HG03095 (cell line): Measurements from ENCODE around the gene MDFIC.
A peak's percentile ranks its signal among the peaks of the same experiment; 100 is the strongest.

ENCODE experiments used
- ATAC-seq: cut with Tn5 transposase; IDR thresholded peaks from one replicate; pipeline ENCODE4 v1.9.1; 2021; ENCODE audit warnings: moderate library complexity; ENCODE audit not compliant: unreplicated experiment

Gene MDFIC

GRCh38 chr7:114944745-114945625, 23.1 kb downstream of the MDFIC start:
- ATAC-seq, result no peak

- ATAC-seq, result no peak
Measured at GRCh38 chr7:114949231-114949630, 27.3 kb downstream of the MDFIC start.

GRCh38 chr7:114952296-114952695, 30.4 kb downstream of the MDFIC start:
- no peak for ATAC-seq

GRCh38 chr7:114953724-114954123, 31.8 kb downstream of the MDFIC start:
- ATAC-seq, result no peak

- ATAC-seq, result no peak
Measured at GRCh38 chr7:114956702-114957101, 34.8 kb downstream of the MDFIC start.

GRCh38 chr7:114957444-114957843, 35.5 kb downstream of the MDFIC start:
- ATAC-seq, result no peak

GRCh38 chr7:114959931-114960330, 38.0 kb downstream of the MDFIC start:
- ATAC-seq, result peak; percentile 86

- no peak for ATAC-seq
Measured at GRCh38 chr7:114962441-114962840, 40.5 kb downstream of the MDFIC start.

- no peak for ATAC-seq
Measured at GRCh38 chr7:114966156-114966555, 44.3 kb downstream of the MDFIC start.

GRCh38 chr7:114969096-114969495, 47.2 kb downstream of the MDFIC start:
- ATAC-seq, result no peak

- ATAC-seq, result no peak
Measured at GRCh38 chr7:114970308-114970707, 48.4 kb downstream of the MDFIC start.

- no peak for ATAC-seq
Measured at GRCh38 chr7:114970732-114971131, 48.8 kb downstream of the MDFIC start.

- ATAC-seq, result no peak
Measured at GRCh38 chr7:114972567-114972966, 50.7 kb downstream of the MDFIC start.

GRCh38 chr7:114973147-114973546, 51.3 kb downstream of the MDFIC start:
- no peak for ATAC-seq

GRCh38 chr7:114975401-114975800, 53.5 kb downstream of the MDFIC start:
- ATAC-seq, result no peak

GRCh38 chr7:114976666-114977065, 54.8 kb downstream of the MDFIC start:
- ATAC-seq, result no peak

- no peak for ATAC-seq
Measured at GRCh38 chr7:114977277-114977676, 55.4 kb downstream of the MDFIC start.

GRCh38 chr7:114979388-114979787, 57.5 kb downstream of the MDFIC start:
- peak; percentile 37 for ATAC-seq

GRCh38 chr7:114979803-114980507, 58.1 kb downstream of the MDFIC start:
- ATAC-seq, result no peak

GRCh38 chr7:114981323-114981722, 59.4 kb downstream of the MDFIC start:
- no peak for ATAC-seq

GRCh38 chr7:114985116-114985715, 63.3 kb downstream of the MDFIC start:
- ATAC-seq, result no peak
